ENCODE results near the gene SLC9A3.

SLC9A3 gene

GRCh38 chr5:472656-473550 lies 51.3 kb downstream of the SLC9A3 start:
- DNase-seq = peak; percentile 78

GRCh38 chr5:472076-472655 lies 52.1 kb downstream of the SLC9A3 start:
- no peak for DNase-seq

GRCh38 chr5:471750-472058 lies 52.5 kb downstream of the SLC9A3 start:
- no peak for DNase-seq

- no peak for DNase-seq
Measured at GRCh38 chr5:470961-471749, 53.1 kb downstream of the SLC9A3 start.

- DNase-seq = no peak
Measured at GRCh38 chr5:469752-470483, 54.3 kb downstream of the SLC9A3 start.

GRCh38 chr5:468401-468800 lies 55.8 kb downstream of the SLC9A3 start:
- no peak for DNase-seq

GRCh38 chr5:466661-467310 lies 57.5 kb downstream of the SLC9A3 start:
- DNase-seq = no peak

- DNase-seq = no peak
Measured at GRCh38 chr5:465591-466403, 58.5 kb downstream of the SLC9A3 start.

GRCh38 chr5:464843-465590 lies 59.2 kb downstream of the SLC9A3 start:
- DNase-seq = no peak

- DNase-seq = no peak
Measured at GRCh38 chr5:464446-464842, 59.8 kb downstream of the SLC9A3 start.

- no peak for DNase-seq
Measured at GRCh38 chr5:463952-464351, 60.3 kb downstream of the SLC9A3 start.

GRCh38 chr5:463301-463700 lies 60.9 kb downstream of the SLC9A3 start:
- DNase-seq = no peak

- no peak for DNase-seq
Measured at GRCh38 chr5:462051-462481, 62.2 kb downstream of the SLC9A3 start.

- DNase-seq = no peak
Measured at GRCh38 chr5:460273-460625, 64.0 kb downstream of the SLC9A3 start.

- no peak for DNase-seq
Measured at GRCh38 chr5:459562-460272, 64.5 kb downstream of the SLC9A3 start.

GRCh38 chr5:458547-459353 lies 65.5 kb downstream of the SLC9A3 start:
- no peak for DNase-seq

GRCh38 chr5:457195-457961 lies 66.9 kb downstream of the SLC9A3 start:
- no peak for DNase-seq

GRCh38 chr5:456351-457194 lies 67.7 kb downstream of the SLC9A3 start:
- DNase-seq = no peak

All from NCI-H446 treated with DMSO at 0.1 percent for 48 hours (cell line).